ENCODE results near the gene XRCC3. TPM values are rescaled to one million over a fixed set of nuclear protein-coding genes. Genes with fewer than 3 reads are reported as not detected.

The XRCC3 gene
- total RNA-seq, 2 donors from 2014 or later = 36.4 to 62.4 TPM

GRCh38 chr14:103734081-103734888 is 19.0 kb upstream of the XRCC3 start:
- H3K4me1 Mint-ChIP-seq = no peaks in the 10 kb centered on the region
- H3K9me3 Mint-ChIP-seq = no peaks in the 10 kb centered on the region
- no peaks in the 10 kb centered on the region for H3K27me3 Mint-ChIP-seq
- peaks cover 35% of the 10 kb centered on the region for H3K36me3 Mint-ChIP-seq (ENCODE audit: low read depth)
- no peak overlapping the region for H3K27ac Mint-ChIP-seq
- no peak overlapping the region for H3K4me3 Mint-ChIP-seq
- no peak for ATAC-seq (replicated peaks)

- Mint-ChIP-seq H3K4me3 (no peak overlapping the region), H3K36me3 (ENCODE audit: low read depth) (peaks cover 39% of the 10 kb centered on the region), H3K9me3 (no peaks in the 10 kb centered on the region), H3K4me1 (no peaks in the 10 kb centered on the region), H3K27ac (no peak overlapping the region), H3K27me3 (no peaks in the 10 kb centered on the region)
- ATAC-seq (replicated peaks) = no peak
Observed at GRCh38 chr14:103733651-103734050, 18.4 kb upstream of the XRCC3 start.

- H3K9me3 Mint-ChIP-seq = no peaks in the 10 kb centered on the region
- peaks cover 38% of the 10 kb centered on the region for H3K36me3 Mint-ChIP-seq (ENCODE audit: low read depth)
- no peak overlapping the region for H3K27ac Mint-ChIP-seq
- no peak for ATAC-seq (replicated peaks)
- H3K27me3 Mint-ChIP-seq = no peaks in the 10 kb centered on the region
- no peaks in the 10 kb centered on the region for H3K4me1 Mint-ChIP-seq
- no peak overlapping the region for H3K4me3 Mint-ChIP-seq
Observed at GRCh38 chr14:103732868-103733620, 17.8 kb upstream of the XRCC3 start.

GRCh38 chr14:103731916-103732867 is 16.9 kb upstream of the XRCC3 start:
- Mint-ChIP-seq H3K4me1 (no peaks in the 10 kb centered on the region), H3K27ac (no peak overlapping the region), H3K4me3 (no peak overlapping the region), H3K9me3 (no peaks in the 10 kb centered on the region), H3K27me3 (no peaks in the 10 kb centered on the region), H3K36me3 (ENCODE audit: low read depth) (peaks cover 38% of the 10 kb centered on the region)
- no peak for ATAC-seq (replicated peaks)

- no peak overlapping the region for H3K27ac Mint-ChIP-seq
- peaks cover 38% of the 10 kb centered on the region for H3K36me3 Mint-ChIP-seq (ENCODE audit: low read depth)
- H3K9me3 Mint-ChIP-seq = no peaks in the 10 kb centered on the region
- no peak for ATAC-seq (replicated peaks)
- no peak overlapping the region for H3K4me3 Mint-ChIP-seq
- H3K27me3 Mint-ChIP-seq = no peaks in the 10 kb centered on the region
- H3K4me1 Mint-ChIP-seq = no peaks in the 10 kb centered on the region
Observed at GRCh38 chr14:103731481-103731880, 16.2 kb upstream of the XRCC3 start.

GRCh38 chr14:103730490-103731035 is 15.3 kb upstream of the XRCC3 start:
- H3K27me3 Mint-ChIP-seq = no peaks in the 10 kb centered on the region
- H3K9me3 Mint-ChIP-seq = no peaks in the 10 kb centered on the region
- no peak overlapping the region for H3K27ac Mint-ChIP-seq
- H3K36me3 Mint-ChIP-seq (ENCODE audit: low read depth) = peaks cover 38% of the 10 kb centered on the region
- no peak for ATAC-seq (replicated peaks)
- no peak overlapping the region for H3K4me3 Mint-ChIP-seq
- no peaks in the 10 kb centered on the region for H3K4me1 Mint-ChIP-seq

- H3K36me3 Mint-ChIP-seq (ENCODE audit: low read depth) = peaks cover 35% of the 10 kb centered on the region
- H3K27ac Mint-ChIP-seq = no peak overlapping the region
- ATAC-seq (replicated peaks) = no peak
- no peaks in the 10 kb centered on the region for H3K4me1 Mint-ChIP-seq
- H3K4me3 Mint-ChIP-seq = no peak overlapping the region
- no peaks in the 10 kb centered on the region for H3K9me3 Mint-ChIP-seq
- no peaks in the 10 kb centered on the region for H3K27me3 Mint-ChIP-seq
Observed at GRCh38 chr14:103729496-103730448, 14.5 kb upstream of the XRCC3 start.

- Mint-ChIP-seq H3K4me1 (no peaks in the 10 kb centered on the region), H3K9me3 (no peaks in the 10 kb centered on the region), H3K27me3 (no peaks in the 10 kb centered on the region), H3K27ac (no peak overlapping the region), H3K4me3 (no peak overlapping the region), H3K36me3 (ENCODE audit: low read depth) (peaks cover 27% of the 10 kb centered on the region)
- ATAC-seq (replicated peaks) = no peak
Observed at GRCh38 chr14:103728721-103729120, 13.5 kb upstream of the XRCC3 start.

GRCh38 chr14:103728141-103728540 is 12.9 kb upstream of the XRCC3 start:
- Mint-ChIP-seq H3K27ac (no peak overlapping the region), H3K4me1 (no peaks in the 10 kb centered on the region), H3K9me3 (no peaks in the 10 kb centered on the region)

GRCh38 chr14:103727313-103727980 is 12.2 kb upstream of the XRCC3 start:
- no peaks in the 10 kb centered on the region for H3K27me3 Mint-ChIP-seq
- ATAC-seq (replicated peaks) = no peak
- H3K9me3 Mint-ChIP-seq = no peaks in the 10 kb centered on the region
- peaks cover 17% of the 10 kb centered on the region for H3K36me3 Mint-ChIP-seq (ENCODE audit: low read depth)
- no peak overlapping the region for H3K4me3 Mint-ChIP-seq
- no peaks in the 10 kb centered on the region for H3K4me1 Mint-ChIP-seq
- no peak overlapping the region for H3K27ac Mint-ChIP-seq

More at GRCh38 chr14:103728141-103728540, 12.9 kb upstream of the XRCC3 start:
- H3K4me3 Mint-ChIP-seq = no peak overlapping the region
- ATAC-seq (replicated peaks) = no peak
- no peaks in the 10 kb centered on the region for H3K27me3 Mint-ChIP-seq
- H3K36me3 Mint-ChIP-seq (ENCODE audit: low read depth) = peaks cover 21% of the 10 kb centered on the region

GRCh38 chr14:103726474-103726873 is 11.2 kb upstream of the XRCC3 start:
- H3K27ac Mint-ChIP-seq = no peak overlapping the region
- H3K27me3 Mint-ChIP-seq = no peaks in the 10 kb centered on the region
- no peak for ATAC-seq (replicated peaks)
- H3K36me3 Mint-ChIP-seq (ENCODE audit: low read depth) = peaks cover 17% of the 10 kb centered on the region
- H3K4me1 Mint-ChIP-seq = peaks cover 6% of the 10 kb centered on the region
- no peaks in the 10 kb centered on the region for H3K9me3 Mint-ChIP-seq
- no peak overlapping the region for H3K4me3 Mint-ChIP-seq

GRCh38 chr14:103725739-103726395 is 10.6 kb upstream of the XRCC3 start:
- H3K4me3 Mint-ChIP-seq = no peak overlapping the region
- ATAC-seq (replicated peaks) = no peak
- no peaks in the 10 kb centered on the region for H3K27me3 Mint-ChIP-seq
- peaks cover 17% of the 10 kb centered on the region for H3K36me3 Mint-ChIP-seq (ENCODE audit: low read depth)
- no peak overlapping the region for H3K27ac Mint-ChIP-seq
- H3K4me1 Mint-ChIP-seq = peaks cover 11% of the 10 kb centered on the region
- H3K9me3 Mint-ChIP-seq = no peaks in the 10 kb centered on the region
